Heart left ventricle (tissue), 16 donors: ENCODE results near the gene PRKACG. TPM values are rescaled to one million over a fixed set of nuclear protein-coding genes. Genes with fewer than 3 reads are reported as not detected.

Source experiments
- ATAC-seq, 4 donors: fragments of 200-7000 bp; cut with Tn5 transposase; one replicate each; pipeline ENCODE4 v1.9.1; 2020 to 2022; ENCODE audit warnings: moderate library complexity in 4 of 4, mild to moderate bottlenecking in 3 of 4, moderate number of reproducible peaks in 1 of 4
- DNase-seq, 5 donors: peaks; one replicate each; pipeline ENCODE4 v3.0.0-alpha.2; 2020
- H3K27ac ChIP-seq, 12 donors: fragments of 200-600 bp; sonication (generic) in 4 of 12; one replicate each; pipeline versions ENCODE4 v1.5.0 to v1.8.0; 2016 to 2022; ENCODE audit warnings: mild to moderate bottlenecking in 2 of 12
- H3K27me3 ChIP-seq, 9 donors: fragments of 200-600 bp; sonication (generic) in 2 of 9; one replicate each; pipeline versions ENCODE4 v1.5.1 to v1.8.0; 2016 to 2022; ENCODE audit warnings: mild to moderate bottlenecking in 3 of 9
- H3K36me3 ChIP-seq, 9 donors: fragments of 200-600 bp; sonication (generic) in 2 of 9; one replicate each; pipeline versions ENCODE4 v1.5.0 to v1.8.0; 2018 to 2022; ENCODE audit warnings: mild to moderate bottlenecking in 2 of 9
- H3K4me1 ChIP-seq, 12 donors: fragments of 200-600 bp; sonication (generic) in 4 of 12; one replicate each; pipeline versions ENCODE4 v1.5.0 to v1.8.0; 2016 to 2022; ENCODE audit warnings: mild to moderate bottlenecking in 3 of 12
- H3K4me3 ChIP-seq, 12 donors: fragments of 200-600 bp; sonication (generic) in 4 of 12; one replicate each; pipeline versions ENCODE4 v1.5.0 to v1.8.0; 2017 to 2022; ENCODE audit warnings: mild to moderate bottlenecking in 9 of 12, moderate library complexity in 4 of 12
- H3K9me3 ChIP-seq, 12 donors: fragments of 200-600 bp; sonication (generic) in 4 of 12; one replicate each; pipeline versions ENCODE4 v1.5.0 to v1.8.0; 2016 to 2022; ENCODE audit warnings: mild to moderate bottlenecking in 1 of 12
- POLR2A ChIP-seq, 2 donors: fragments of 450-650 bp; IDR thresholded peaks; one replicate each; pipeline ENCODE4 v1.6.1; 2017; ENCODE audit warnings: antibody characterized with exemption in 2 of 2, mild to moderate bottlenecking in 2 of 2, moderate library complexity in 2 of 2
- WGBS, 4 donors: extraction: QIAGEN DNeasy Blood & Tissue Kit in 2 of 4; methylation state at CpG; one replicate each; pipeline versions ENCODE4 v1.1.5 to v1.1.7; 2013 to 2018; 5-methylcytosine and 5-hydroxymethylcytosine counted together
- intact Hi-C, 10 donors: fragments of 100-400 bp; cut with DNase I; formaldehyde crosslinking; loops; one replicate each; pipeline versions ENCODE4 v1.11.1 to v1.14.2; 2022
- polyA plus RNA-seq, 2 donors: library from polyadenylated mRNA; stranded (reverse); fragments of 200-250 nt; gene quantifications; one replicate each; pipeline ENCODE4 v1.2.3, GENCODE V29; 2013
- total RNA-seq, 9 donors: library from RNA; depleted of rRNA in 2 of 9; stranded (reverse); fragments of >200 nt in 2 of 9; fragmentation: NEBNext Ultra II Directional in 3 of 9; extraction: Animal tissue kit (Norgen Biotek cat#: 25700) in 3 of 9; gene quantifications; one replicate each; pipeline versions ENCODE4 v1.1.0 to v1.2.4, GENCODE V29; 2016 to 2023
- TF ChIP-seq, protein P1 (sequence below), 12 donors: fragments of 200-600 bp; sonication (generic) in 4 of 12; IDR thresholded peaks; one replicate each; pipeline versions ENCODE4 v1.5.0 to v1.8.0; 2018 to 2022; ENCODE audit warnings: antibody characterized with exemption in 12 of 12, mild to moderate bottlenecking in 5 of 12
- donor health status: ischemic (EF 13 %, LVEDD 7.1; RV severe dilation, severe dysfunction).
- donor health status: healthy with polysubstance abuse.
- donor health status: DM: no; HTN: yes; CAD: no.
- donor health status: DM: no; HTN: no; CAD: no.
- donor health status: ischemic (EF 25% LVEDD 6.9; RV normal size, moderate dysfunction).
- donor health status: ischemic (EF 25% LVEDD 5.7; RV mildly dilated, moderate dysfunction).
- donor health status: healthy.
- donor health status: DM: yes; HTN: yes; CAD: no.
- donor health status: ischemic (EF 35%, LVEDD 5.7; RV mildly dilated, moderate dysfunction).
- donor health status: nonischemic (EF 11% LVEDD 7.7; RV severe dilation, severe dysfunction).
- donor health status: DM: yes; HTN: yes; CAD: no.
- donor health status: PGD.
- donor health status: ischemic (EF 29% LVEDD 5.4; RV normal size, mild dysfunction).
- donor health status: nonischemic (EF 23%, LVEDD 6.1; RV moderate dilation, normal function).

The PRKACG gene
- total and polyA plus RNA-seq, 11 donors = not detected

- ATAC-seq (peak in 1 of 4 donors; percentile 32), DNase-seq (no peak)
- Histone ChIP-seq H3K9me3 (no peaks in the 10 kb centered on the region), H3K27ac (no peak overlapping the region), H3K27me3 (no peaks in the 10 kb centered on the region), H3K36me3 (no peaks in the 10 kb centered on the region), H3K4me1 (peaks cover 0 to 7% (median 0%) of the 10 kb centered on the region in 12 donors), H3K4me3 (no peak overlapping the region)
- TF ChIP-seq, protein P1, sequence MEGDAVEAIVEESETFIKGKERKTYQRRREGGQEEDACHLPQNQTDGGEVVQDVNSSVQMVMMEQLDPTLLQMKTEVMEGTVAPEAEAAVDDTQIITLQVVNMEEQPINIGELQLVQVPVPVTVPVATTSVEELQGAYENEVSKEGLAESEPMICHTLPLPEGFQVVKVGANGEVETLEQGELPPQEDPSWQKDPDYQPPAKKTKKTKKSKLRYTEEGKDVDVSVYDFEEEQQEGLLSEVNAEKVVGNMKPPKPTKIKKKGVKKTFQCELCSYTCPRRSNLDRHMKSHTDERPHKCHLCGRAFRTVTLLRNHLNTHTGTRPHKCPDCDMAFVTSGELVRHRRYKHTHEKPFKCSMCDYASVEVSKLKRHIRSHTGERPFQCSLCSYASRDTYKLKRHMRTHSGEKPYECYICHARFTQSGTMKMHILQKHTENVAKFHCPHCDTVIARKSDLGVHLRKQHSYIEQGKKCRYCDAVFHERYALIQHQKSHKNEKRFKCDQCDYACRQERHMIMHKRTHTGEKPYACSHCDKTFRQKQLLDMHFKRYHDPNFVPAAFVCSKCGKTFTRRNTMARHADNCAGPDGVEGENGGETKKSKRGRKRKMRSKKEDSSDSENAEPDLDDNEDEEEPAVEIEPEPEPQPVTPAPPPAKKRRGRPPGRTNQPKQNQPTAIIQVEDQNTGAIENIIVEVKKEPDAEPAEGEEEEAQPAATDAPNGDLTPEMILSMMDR (IDR thresholded peaks at IDR 0.05) = no peak
- TF ChIP-seq POLR2A (IDR thresholded peaks at IDR 0.05) = no peak
- 86 to 94% (median 89%) methylated on average over 8 of the region's 8 CpGs for WGBS, 4 donors
- intact Hi-C loops = loop anchor here in 2 of 10 donors (5.0 to 10.0 kb wide), 2 partner anchors 436 to 438 kb away; no protein-coding TSS in a partner anchor
These were observed 6.6 kb upstream of the PRKACG start for GRCh38 chr9:69020301-69021145.

DNA sequence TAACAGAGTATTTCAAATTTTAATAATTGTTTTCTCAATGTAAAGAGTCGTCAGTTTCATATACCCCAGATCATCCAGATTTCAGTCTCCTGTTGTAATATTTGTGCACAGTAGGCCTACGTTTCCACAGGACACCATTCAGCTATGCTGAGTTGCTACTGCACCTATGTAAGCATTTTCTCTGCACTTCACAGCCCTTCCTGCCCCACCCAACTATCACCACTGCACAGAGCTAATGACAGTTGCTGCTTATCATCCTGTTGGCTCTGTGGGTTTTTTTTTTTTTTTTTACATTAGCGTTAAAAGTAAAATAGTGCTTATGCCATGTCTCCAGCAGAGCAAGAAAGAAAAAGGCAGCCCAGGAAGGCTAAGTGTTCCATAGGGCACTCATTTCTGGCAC lies 5.9 kb upstream of the PRKACG start:
- H3K4me3 ChIP-seq = no peak overlapping the region
- intact Hi-C loops = loop anchor here in 2 of 10 donors (5.0 to 10.0 kb wide), 2 partner anchors 435 to 438 kb away; no protein-coding TSS in a partner anchor
- peaks cover 0 to 7% (median 0%) of the 10 kb centered on the region in 12 donors for H3K4me1 ChIP-seq
- DNase-seq = no peak
- no peaks in the 10 kb centered on the region for H3K36me3 ChIP-seq
- H3K27me3 ChIP-seq = no peaks in the 10 kb centered on the region
- H3K9me3 ChIP-seq = no peaks in the 10 kb centered on the region
- 38 to 42% (median 40%) methylated on average over 3 of the region's 3 CpGs for WGBS, 4 donors
- TF ChIP-seq, protein P1 (IDR thresholded peaks at IDR 0.05) = no peak
- TF ChIP-seq POLR2A (IDR thresholded peaks at IDR 0.05) = no peak
- H3K27ac ChIP-seq = no peak overlapping the region
- peak in 1 of 4 donors; percentile 41 for ATAC-seq

DNA sequence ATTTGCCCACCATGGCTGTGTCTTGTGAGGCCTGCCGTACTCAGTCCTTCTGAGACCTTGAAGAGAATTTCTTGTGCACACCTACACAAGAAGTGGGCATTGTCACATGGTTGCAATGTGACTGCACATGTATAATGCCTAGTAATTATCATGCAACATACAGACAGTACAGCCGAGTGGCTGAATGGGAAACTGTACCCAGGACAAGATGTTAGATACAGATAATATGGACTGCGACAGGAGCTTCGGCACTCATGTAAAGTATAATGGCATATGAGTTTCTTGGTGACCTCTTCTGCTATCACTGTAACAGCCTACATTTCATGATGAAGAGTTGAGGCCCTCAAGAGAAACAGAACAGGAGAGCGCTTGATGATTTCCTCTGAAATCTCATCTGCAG lies 4.8 kb upstream of the PRKACG start:
- intact Hi-C loops = no loop called here
- DNase-seq = no peak

More for the DNA sequence above, 4.8 kb upstream of the PRKACG start:
- Histone ChIP-seq H3K36me3 (no peaks in the 10 kb centered on the region), H3K4me1 (peaks cover 0 to 7% (median 0%) of the 10 kb centered on the region in 12 donors), H3K9me3 (no peaks in the 10 kb centered on the region), H3K4me3 (no peak overlapping the region), H3K27ac (no peak overlapping the region), H3K27me3 (no peaks in the 10 kb centered on the region)
- ATAC-seq = no peak
- WGBS, 4 donors = 70 to 75% (median 74%) methylated on average over 5 of the region's 5 CpGs
- TF ChIP-seq, protein P1 (IDR thresholded peaks at IDR 0.05) = no peak
- TF ChIP-seq POLR2A (IDR thresholded peaks at IDR 0.05) = no peak
